Left ventricle myocardium inferior (tissue), 1 donor: Measurements from ENCODE around the gene FAM241A. TPM values are rescaled to one million over a fixed set of nuclear protein-coding genes. Genes with fewer than 3 reads are reported as not detected.
"Not testable (repeated sequence)": the region's sequence is repeated elsewhere in the genome, so short reads cannot be mapped to it uniquely, and the experiment has no call there.

Experiments used
- DNase-seq: peaks from one replicate; pipeline ENCODE4 v3.0.0-alpha.2; 2020
- H3K27ac ChIP-seq: fragments of 200-600 bp; replicated peaks from 2 replicates; pipeline ENCODE4 v1.8.0; 2021
- H3K27me3 ChIP-seq: fragments of 200-600 bp; 2 replicates; pipeline ENCODE4 v1.8.0; 2021; ENCODE audit warnings: low read depth
- H3K36me3 ChIP-seq: fragments of 200-600 bp; 2 replicates; pipeline ENCODE4 v1.8.0; 2021
- H3K4me1 ChIP-seq: fragments of 200-600 bp; 2 replicates; pipeline ENCODE4 v1.8.0; 2021
- H3K4me3 ChIP-seq: fragments of 200-600 bp; 2 replicates; pipeline ENCODE4 v1.8.0; 2021; ENCODE audit warnings: mild to moderate bottlenecking, moderate library complexity
- H3K9me3 ChIP-seq: fragments of 200-600 bp; replicated peaks from 2 replicates; pipeline ENCODE4 v1.8.0; 2021
- intact Hi-C: fragments of 100-400 bp; cut with micrococcal nuclease; formaldehyde crosslinking; loops from one replicate; pipeline ENCODE4 v1.11.0; 2022
- total RNA-seq: library from RNA; stranded (reverse); fragmentation: NEBNext Ultra II Directional; extraction: Animal tissue kit (Norgen Biotek cat#: 25700); gene quantifications from one replicate; pipeline ENCODE4 v1.2.1, GENCODE V29; 2021
- TF ChIP-seq, protein P1 (sequence below): fragments of 200-600 bp; IDR thresholded peaks from 2 replicates; pipeline ENCODE4 v1.8.0; 2021; ENCODE audit warnings: antibody characterized with exemption, mild to moderate bottlenecking, borderline replicate concordance
- donor health status: DM: no; HTN: yes; CAD: no; lungs with severe emphysema.

Gene FAM241A
- total RNA-seq, 1 donor from 2014 or later: 7.6 TPM

- no peaks in the 10 kb centered on the region for H3K27me3 ChIP-seq
- no peaks in the 10 kb centered on the region for H3K36me3 ChIP-seq
- no peaks in the 10 kb centered on the region for H3K9me3 ChIP-seq
- H3K4me1 ChIP-seq: peaks cover 89% of the 10 kb centered on the region
- DNase-seq: no peak
- intact Hi-C loops: no loop called here
- no peak overlapping the region for H3K4me3 ChIP-seq
- H3K27ac ChIP-seq: peak overlapping the region; percentile 4
- TF ChIP-seq, protein P1, sequence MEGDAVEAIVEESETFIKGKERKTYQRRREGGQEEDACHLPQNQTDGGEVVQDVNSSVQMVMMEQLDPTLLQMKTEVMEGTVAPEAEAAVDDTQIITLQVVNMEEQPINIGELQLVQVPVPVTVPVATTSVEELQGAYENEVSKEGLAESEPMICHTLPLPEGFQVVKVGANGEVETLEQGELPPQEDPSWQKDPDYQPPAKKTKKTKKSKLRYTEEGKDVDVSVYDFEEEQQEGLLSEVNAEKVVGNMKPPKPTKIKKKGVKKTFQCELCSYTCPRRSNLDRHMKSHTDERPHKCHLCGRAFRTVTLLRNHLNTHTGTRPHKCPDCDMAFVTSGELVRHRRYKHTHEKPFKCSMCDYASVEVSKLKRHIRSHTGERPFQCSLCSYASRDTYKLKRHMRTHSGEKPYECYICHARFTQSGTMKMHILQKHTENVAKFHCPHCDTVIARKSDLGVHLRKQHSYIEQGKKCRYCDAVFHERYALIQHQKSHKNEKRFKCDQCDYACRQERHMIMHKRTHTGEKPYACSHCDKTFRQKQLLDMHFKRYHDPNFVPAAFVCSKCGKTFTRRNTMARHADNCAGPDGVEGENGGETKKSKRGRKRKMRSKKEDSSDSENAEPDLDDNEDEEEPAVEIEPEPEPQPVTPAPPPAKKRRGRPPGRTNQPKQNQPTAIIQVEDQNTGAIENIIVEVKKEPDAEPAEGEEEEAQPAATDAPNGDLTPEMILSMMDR: no peak
Measured at GRCh38 chr4:112153211-112153791, 8.0 kb downstream of the FAM241A start.

GRCh38 chr4:112156112-112156511 is 10.9 kb downstream of the FAM241A start:
- no peak for DNase-seq
- intact Hi-C loops: no loop called here
- Histone ChIP-seq H3K4me1 (peaks cover 61% of the 10 kb centered on the region), H3K9me3 (no peaks in the 10 kb centered on the region), H3K27ac (no peak overlapping the region), H3K4me3 (no peak overlapping the region), H3K36me3 (no peaks in the 10 kb centered on the region), H3K27me3 (no peaks in the 10 kb centered on the region)
- TF ChIP-seq, protein P1: no peak

- no peak overlapping the region for H3K27ac ChIP-seq
- H3K4me3 ChIP-seq: no peak overlapping the region
- TF ChIP-seq, protein P1: no peak
- H3K9me3 ChIP-seq: no peaks in the 10 kb centered on the region
- H3K36me3 ChIP-seq: no peaks in the 10 kb centered on the region
- intact Hi-C loops: no loop called here
- no peak for DNase-seq
- no peaks in the 10 kb centered on the region for H3K27me3 ChIP-seq
- peaks cover 57% of the 10 kb centered on the region for H3K4me1 ChIP-seq
Measured at GRCh38 chr4:112156553-112156952, 11.3 kb downstream of the FAM241A start.

DNA sequence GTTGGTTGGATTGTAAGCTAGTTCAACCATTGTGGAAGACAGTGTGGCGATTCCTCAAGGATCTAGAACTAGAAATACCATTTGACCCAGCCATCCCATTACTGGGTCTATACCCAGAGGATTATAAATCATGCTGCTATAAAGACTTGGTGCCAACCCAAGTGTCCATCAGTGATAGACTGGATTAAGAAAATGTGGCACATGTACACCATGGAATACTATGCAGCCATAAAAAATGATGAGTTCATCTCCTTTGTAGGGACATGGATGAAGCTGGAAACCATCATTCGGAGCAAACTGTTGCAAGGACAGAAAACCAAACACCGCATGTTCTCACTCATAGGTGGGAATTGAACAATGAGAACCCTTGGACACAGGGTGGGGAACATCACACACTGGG is 18.5 kb downstream of the FAM241A start:
- peaks cover 11% of the 10 kb centered on the region for H3K9me3 ChIP-seq
- H3K4me1 ChIP-seq, DNase-seq, H3K4me3 ChIP-seq, H3K36me3 ChIP-seq, H3K27me3 ChIP-seq, H3K27ac ChIP-seq, intact Hi-C loops: not testable (repeated sequence)

GRCh38 chr4:112167794-112168193 is 22.5 kb downstream of the FAM241A start:
- Histone ChIP-seq H3K4me3 (no peak overlapping the region), H3K9me3 (peaks cover 11% of the 10 kb centered on the region), H3K4me1 (peaks cover 32% of the 10 kb centered on the region), H3K27me3 (no peaks in the 10 kb centered on the region), H3K27ac (no peak overlapping the region), H3K36me3 (no peaks in the 10 kb centered on the region)
- TF ChIP-seq, protein P1: no peak
- intact Hi-C loops: no loop called here
- DNase-seq: no peak

DNA sequence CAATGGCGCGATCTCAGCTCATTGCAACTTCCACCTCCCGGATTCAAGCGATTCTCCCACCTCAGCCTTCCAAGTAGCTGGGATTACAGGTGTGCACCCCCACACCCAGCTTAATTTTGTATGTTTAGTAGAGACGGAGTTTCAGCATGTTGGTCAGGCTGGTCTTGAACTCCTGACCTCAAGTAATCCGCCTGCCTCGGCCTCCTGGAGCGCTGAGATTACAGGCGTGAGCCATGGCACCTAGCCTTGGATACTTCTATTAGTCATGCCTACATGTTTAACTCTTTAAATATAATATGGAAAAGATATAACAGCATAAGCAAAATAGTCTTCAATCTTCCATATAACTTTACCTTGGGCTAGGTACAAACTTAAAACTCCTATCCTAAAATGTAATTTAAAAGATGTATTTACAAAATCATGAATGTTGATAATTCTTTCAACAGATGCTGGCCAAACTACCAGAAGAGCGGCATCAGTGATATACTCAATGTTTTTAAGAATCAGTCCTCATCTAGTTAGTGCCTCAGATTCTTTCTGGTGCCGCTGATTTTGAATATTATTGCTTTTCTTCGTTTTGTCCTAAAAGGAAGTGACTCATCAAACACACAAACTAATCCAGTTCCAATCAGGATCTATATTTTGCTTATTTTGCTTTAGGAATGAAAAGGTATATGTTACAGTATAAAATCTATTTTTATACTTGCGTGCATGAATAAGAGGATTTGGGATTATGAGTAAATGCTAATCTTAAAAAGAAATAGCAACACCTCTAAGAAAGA is 23.7 kb downstream of the FAM241A start:
- DNase-seq: no peak
- Histone ChIP-seq H3K4me1 (peaks cover 43% of the 10 kb centered on the region), H3K36me3 (no peaks in the 10 kb centered on the region), H3K4me3 (no peak overlapping the region), H3K9me3 (peaks cover 7% of the 10 kb centered on the region), H3K27ac (no peak overlapping the region), H3K27me3 (no peaks in the 10 kb centered on the region)
- intact Hi-C loops: no loop called here
- TF ChIP-seq, protein P1: no peak
